DOHH2 (cell line): ENCODE measurements around the gene SSX2.
"Not testable (repeated sequence)": the region's sequence is repeated elsewhere in the genome, so short reads cannot be mapped to it uniquely, and the experiment has no call there.

Experiments used
- EZH2phosphoT487 ChIP-seq: fragments of 200-600 bp; sonication (generic); IDR thresholded peaks from 2 replicates; pipeline ENCODE4 v1.6.1; 2017; ENCODE audit warnings: borderline replicate concordance, mild to moderate bottlenecking, antibody characterized with exemption, low read length, moderate library complexity, mixed read lengths
- TF ChIP-seq, protein P1 (sequence below): fragments of 200-600 bp; sonication (generic); IDR thresholded peaks from one replicate; pipeline ENCODE4 v1.5.1; 2014; ENCODE audit warnings: antibody characterized with exemption, mild to moderate bottlenecking, low read depth, low read length; ENCODE audit not compliant: poor library complexity, severe bottlenecking

DNA sequence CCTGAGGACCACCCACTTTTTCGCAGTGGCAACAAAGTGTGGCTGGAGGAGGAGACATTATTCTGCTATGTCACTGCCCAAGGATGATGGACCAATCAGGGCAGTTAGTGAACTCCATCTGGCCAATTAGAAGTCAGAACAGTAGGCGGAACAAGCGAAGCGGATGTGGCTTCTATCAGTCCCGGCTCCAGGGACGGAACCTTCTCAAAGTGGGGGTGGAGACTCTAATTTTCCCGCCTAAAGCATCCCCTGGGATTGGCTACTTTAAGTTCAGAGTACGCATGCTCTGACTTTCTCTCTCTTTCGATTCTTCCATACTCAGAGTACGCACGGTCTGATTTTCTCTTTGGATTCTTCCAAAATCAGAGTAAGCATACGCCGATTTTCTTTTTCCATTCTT lies 44.0 kb upstream of the SSX2 start, which contains the start of gene SSX2B:
- TF ChIP-seq, protein P1, sequence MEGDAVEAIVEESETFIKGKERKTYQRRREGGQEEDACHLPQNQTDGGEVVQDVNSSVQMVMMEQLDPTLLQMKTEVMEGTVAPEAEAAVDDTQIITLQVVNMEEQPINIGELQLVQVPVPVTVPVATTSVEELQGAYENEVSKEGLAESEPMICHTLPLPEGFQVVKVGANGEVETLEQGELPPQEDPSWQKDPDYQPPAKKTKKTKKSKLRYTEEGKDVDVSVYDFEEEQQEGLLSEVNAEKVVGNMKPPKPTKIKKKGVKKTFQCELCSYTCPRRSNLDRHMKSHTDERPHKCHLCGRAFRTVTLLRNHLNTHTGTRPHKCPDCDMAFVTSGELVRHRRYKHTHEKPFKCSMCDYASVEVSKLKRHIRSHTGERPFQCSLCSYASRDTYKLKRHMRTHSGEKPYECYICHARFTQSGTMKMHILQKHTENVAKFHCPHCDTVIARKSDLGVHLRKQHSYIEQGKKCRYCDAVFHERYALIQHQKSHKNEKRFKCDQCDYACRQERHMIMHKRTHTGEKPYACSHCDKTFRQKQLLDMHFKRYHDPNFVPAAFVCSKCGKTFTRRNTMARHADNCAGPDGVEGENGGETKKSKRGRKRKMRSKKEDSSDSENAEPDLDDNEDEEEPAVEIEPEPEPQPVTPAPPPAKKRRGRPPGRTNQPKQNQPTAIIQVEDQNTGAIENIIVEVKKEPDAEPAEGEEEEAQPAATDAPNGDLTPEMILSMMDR: not testable (repeated sequence)
- TF ChIP-seq EZH2phosphoT487: not testable (repeated sequence)
